ENCODE data around the gene CXCL17.
"Not testable (repeated sequence)": the region's sequence is repeated elsewhere in the genome, so short reads cannot be mapped to it uniquely, and the experiment has no call there.

The CXCL17 gene

GRCh38 chr19:42465827-42466280, 23.1 kb upstream of the CXCL17 start:
- no peak for DNase-seq

- no peak for DNase-seq
Observed at GRCh38 chr19:42461700-42462324, 19.1 kb upstream of the CXCL17 start.

- DNase-seq, result not testable (repeated sequence)
Observed at GRCh38 chr19:42461231-42461630, 18.5 kb upstream of the CXCL17 start.

GRCh38 chr19:42459926-42460325, 17.2 kb upstream of the CXCL17 start:
- DNase-seq, result no peak

- DNase-seq, result no peak
Observed at GRCh38 chr19:42455621-42456081, 12.9 kb upstream of the CXCL17 start.

GRCh38 chr19:42455086-42455485, 12.3 kb upstream of the CXCL17 start:
- DNase-seq, result no peak

- DNase-seq, result no peak
Observed at GRCh38 chr19:42452590-42452989, 9.8 kb upstream of the CXCL17 start.

GRCh38 chr19:42450314-42450934, 7.7 kb upstream of the CXCL17 start:
- peak; percentile 72 for DNase-seq

- DNase-seq, result not testable (repeated sequence)
Observed at GRCh38 chr19:42448306-42448705, 5.6 kb upstream of the CXCL17 start.

- DNase-seq, result no peak
Observed at GRCh38 chr19:42445948-42446347, 3.2 kb upstream of the CXCL17 start.

GRCh38 chr19:42443944-42444398, 1.2 kb upstream of the CXCL17 start:
- peak; percentile 34 for DNase-seq

GRCh38 chr19:42441049-42441445, 1.7 kb downstream of the CXCL17 start:
- DNase-seq, result no peak

- peak; percentile 38 for DNase-seq
Observed at GRCh38 chr19:42440357-42441048, 2.2 kb downstream of the CXCL17 start.

- DNase-seq, result no peak
Observed at GRCh38 chr19:42436006-42436405, 6.7 kb downstream of the CXCL17 start.

GRCh38 chr19:42435316-42435715, 7.4 kb downstream of the CXCL17 start:
- DNase-seq, result no peak

GRCh38 chr19:42433503-42434260, 9.1 kb downstream of the CXCL17 start:
- DNase-seq, result no peak

- no peak for DNase-seq
Observed at GRCh38 chr19:42431486-42431885, 11.3 kb downstream of the CXCL17 start.

GRCh38 chr19:42428676-42429075, 14.1 kb downstream of the CXCL17 start:
- no peak for DNase-seq

- no peak for DNase-seq
Observed at GRCh38 chr19:42427313-42427712, 15.4 kb downstream of the CXCL17 start, which contains the start of gene LIPE. Gene LIPE, minus strand, starts transcription at chr19:42427388. Its CDS starts 239 bp downstream, at chr19:42427149.

GRCh38 chr19:42426643-42427042, 16.1 kb downstream of the CXCL17 start:
- DNase-seq, result peak; percentile 85

GRCh38 chr19:42424712-42425131, 18.0 kb downstream of the CXCL17 start:
- no peak for DNase-seq

GRCh38 chr19:42424345-42424707, 18.4 kb downstream of the CXCL17 start:
- DNase-seq, result no peak
